SKM-1 (cell line): ENCODE data around the gene PARN.
"Not testable (repeated sequence)": the region's sequence is repeated elsewhere in the genome, so short reads cannot be mapped to it uniquely, and the experiment has no call there.

ENCODE experiments used
- DNase-seq: peaks from one replicate; lab custom pipeline; 2025; ENCODE audit not compliant: unreplicated experiment; lab: John Stamatoyannopoulos, UW

Gene PARN

DNA sequence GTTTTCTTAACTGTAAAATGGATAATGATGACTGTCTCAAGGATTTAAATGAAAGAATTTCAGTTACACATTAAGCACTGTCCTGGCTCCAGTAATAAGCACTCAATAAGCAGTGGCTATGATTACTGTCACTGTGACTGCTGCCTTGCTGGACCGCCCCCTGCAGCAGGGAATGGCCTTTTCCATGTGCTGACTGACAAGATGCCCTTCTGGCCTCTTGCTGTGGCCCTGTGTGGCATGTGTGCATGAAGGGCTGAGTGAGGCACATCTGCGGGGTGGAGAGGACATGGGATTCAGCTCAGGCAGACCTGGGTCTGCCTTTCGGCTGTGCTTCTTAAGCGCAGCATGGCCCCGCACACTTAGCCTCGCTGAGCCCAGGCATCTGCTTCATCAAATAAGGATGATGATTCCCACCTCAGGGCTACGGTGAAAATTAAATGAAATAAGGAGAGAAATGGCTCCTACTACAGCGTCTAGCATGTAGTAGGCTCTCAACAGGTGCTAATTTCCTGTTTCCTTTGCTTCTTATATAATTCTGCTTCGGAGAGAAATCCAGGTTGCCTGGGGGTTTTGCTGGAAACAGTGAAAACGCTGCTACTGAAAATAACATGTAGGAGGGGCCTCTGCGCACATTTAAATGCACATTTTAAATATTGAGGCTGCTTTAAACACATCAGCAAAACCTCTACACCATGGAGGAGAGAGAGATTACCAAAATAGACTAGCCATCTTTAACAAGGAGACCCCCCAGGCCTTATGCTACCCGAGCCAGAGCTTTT is 183.9 kb downstream of the PARN start:
- no peak for DNase-seq

DNA sequence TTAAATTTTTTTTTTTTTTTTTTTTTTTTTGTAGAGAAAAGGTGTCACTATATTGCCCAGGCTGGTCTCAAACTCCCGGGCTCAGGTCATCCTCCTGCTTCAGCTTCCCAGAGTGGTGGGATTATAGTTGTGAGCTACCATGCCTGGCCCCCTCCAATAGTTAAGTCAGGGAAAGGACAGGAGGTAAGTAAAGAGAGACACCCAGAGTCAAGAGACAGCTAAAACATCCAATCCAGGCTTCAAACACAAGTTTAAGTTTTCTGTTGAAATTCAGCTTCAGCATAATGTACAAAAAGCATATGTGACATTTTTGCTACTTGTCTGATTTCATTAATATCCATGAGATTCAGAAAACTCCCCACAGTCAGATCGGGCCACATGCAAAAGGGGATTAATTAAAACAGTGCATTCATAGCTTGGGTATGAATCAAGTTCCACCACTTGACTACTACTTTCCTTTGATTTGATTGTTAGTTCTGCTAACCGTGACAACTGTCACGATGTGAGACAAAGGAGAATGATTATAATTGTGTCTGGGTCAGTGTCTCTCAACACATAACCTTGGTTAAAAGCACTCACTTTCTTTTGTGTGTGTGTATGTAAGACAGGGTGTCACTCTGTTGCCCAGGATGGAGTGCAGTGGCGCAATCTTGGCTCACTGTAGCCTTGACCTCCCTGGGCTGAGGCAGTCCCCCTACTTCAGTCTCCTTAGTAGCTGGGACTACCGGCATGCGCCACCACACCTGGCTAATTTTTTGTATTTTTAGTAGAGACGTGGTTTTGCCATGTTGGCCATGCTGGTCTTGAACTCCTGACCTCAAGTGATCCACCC is 184.9 kb downstream of the PARN start:
- no peak for DNase-seq

DNA sequence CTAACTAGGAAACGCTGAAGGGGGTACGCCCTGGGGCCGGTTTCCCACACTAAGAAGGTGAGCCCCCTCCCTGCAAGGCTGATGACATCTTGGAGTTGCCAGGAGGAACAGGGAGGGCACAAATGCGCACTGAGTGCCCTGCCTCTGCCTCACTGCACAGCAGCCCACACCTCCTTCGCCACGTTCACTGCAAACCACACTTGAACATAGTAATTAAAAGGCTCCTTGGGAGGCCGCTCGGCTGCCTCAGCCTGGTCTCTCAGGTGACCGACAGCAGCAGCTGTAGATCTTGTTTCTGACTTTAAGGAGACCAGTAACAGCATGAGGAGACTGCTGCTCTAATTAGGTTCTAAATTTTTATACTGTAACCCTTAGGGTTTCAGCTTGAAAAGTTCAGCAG is 188.5 kb downstream of the PARN start:
- not testable (repeated sequence) for DNase-seq

DNA sequence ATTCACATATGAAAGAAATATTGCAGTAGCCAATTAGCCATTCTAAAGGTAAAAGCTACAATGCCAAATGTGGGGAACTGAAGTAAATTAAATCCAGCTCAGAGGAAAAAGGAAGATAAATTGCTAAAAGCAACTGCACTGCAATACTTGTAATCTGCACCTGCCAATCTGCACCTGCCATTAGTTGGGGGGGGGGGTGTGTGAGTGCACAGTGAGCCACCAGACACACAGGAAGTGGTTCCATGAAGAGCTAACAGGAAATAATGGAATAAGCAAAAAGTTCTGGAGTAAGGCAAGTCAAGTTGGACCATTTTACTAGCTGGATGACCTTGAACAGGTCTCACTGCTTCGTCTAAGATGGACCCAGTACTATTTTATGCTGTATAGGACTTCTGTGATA is 191.8 kb downstream of the PARN start:
- DNase-seq: no peak

DNA sequence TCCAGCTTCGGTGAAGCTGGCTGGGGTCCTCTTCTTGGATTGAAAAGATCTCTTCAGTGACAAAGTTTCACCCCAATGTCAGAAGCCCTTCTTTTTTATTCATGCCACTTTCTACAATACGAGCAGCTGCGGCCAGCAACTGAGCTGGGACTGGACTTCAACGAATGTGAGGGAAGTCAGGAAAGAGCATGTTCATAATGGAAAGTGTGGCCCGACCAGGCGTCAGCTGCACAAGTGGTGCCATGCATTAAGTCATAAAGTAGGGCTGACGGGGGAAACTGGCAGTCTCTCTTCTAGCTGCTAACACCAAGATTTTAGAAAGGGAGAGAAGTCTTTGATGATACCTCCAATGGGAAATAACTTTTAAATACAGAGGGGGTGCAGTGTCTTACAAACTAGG is 192.6 kb downstream of the PARN start:
- DNase-seq: no peak

DNA sequence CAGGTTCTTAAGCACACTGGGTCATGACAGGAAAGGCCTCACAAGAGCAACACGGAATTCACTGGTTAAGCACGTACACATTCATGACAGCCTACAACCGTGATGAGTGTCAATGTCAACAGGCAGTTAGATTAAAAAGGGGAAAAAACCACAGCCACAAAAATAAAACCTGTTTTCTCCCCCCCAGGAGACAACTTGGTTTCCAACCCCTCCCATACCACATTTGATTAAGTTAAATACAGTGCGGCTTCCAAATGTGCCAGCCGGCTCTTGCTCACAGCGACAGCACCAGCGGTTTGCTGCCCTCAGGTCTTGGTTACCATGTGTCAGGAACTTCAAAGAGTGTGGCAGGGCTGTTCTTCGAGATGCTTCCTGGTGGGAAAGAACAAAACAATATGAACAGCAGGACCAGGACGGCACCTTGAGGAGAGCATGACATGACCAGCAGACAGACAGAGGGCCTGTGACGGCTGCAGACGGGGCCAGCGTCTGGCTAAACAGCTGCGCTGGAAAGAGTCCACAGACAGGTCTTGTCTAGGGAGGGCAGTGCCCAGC is 193.6 kb downstream of the PARN start:
- DNase-seq: no peak

DNA sequence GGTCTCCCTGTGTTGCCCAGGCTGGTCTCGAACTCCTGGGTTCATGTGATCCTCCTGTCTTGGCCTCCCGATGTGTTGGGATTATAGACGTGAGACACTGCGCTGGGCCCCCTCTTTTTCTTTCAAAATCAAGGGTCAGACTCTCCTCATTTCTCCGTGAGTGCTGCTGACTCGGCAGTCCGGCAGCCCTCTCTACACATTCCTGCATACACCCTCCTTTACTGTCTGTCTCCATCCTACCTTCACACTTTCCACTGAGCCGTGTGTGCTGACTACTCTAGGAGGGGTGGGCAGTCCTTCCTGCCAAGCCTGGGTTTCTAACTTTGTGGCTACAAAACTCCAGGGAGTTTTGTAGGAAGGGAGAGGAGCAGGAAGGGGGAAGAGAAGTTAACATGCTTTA is 195.2 kb downstream of the PARN start:
- DNase-seq: no peak

DNA sequence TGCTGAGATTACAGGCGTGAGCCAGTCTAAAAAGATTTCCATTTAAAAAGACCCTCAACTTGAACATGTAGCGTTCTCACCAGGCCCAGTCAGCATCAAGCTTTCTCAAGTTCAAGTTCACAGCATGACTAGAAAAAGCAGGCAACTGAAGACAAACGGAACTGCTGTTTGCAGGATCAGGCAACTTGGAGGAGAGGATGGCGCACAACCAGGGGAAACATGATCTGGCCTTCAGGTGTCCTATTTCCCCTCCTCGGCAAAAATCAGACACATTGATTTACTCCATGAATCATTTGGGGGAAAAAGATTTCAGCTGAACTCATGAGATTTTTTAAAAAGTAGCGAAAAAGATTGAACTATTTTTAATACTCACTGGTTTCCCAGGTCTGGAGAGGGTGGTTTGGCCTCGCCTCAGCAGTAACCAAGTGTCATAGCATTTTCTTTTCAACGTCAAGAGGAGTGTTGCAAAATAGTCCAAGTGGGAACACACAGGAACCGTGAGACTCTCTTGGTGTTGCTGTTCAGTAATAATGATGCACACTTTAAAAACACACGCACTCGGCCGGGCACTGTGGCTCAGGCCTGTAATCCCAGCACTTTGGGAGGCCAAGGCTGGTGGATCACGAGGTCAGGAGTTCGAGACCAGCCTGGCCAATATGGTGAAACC is 201.0 kb downstream of the PARN start:
- not testable (repeated sequence) for DNase-seq

DNA sequence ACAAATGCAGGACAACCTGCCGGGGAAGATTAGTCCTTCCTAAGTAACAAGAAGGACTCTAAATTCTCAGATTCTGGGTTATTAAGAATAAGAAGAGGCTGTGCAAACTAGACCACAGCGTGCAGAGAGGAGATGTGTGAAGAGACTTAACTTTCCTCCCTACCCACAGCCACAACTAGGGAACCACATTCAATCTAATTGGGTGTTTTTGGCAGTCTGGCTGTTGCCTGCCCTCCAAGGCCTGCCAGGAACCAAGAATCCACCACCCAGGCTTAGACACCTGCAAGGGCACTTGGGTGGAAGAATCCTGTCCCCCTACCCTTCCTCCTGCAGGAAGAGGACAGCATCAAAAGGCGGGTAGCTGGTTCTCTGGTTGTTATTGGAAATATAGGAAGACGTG is 202.0 kb downstream of the PARN start:
- DNase-seq: no peak

DNA sequence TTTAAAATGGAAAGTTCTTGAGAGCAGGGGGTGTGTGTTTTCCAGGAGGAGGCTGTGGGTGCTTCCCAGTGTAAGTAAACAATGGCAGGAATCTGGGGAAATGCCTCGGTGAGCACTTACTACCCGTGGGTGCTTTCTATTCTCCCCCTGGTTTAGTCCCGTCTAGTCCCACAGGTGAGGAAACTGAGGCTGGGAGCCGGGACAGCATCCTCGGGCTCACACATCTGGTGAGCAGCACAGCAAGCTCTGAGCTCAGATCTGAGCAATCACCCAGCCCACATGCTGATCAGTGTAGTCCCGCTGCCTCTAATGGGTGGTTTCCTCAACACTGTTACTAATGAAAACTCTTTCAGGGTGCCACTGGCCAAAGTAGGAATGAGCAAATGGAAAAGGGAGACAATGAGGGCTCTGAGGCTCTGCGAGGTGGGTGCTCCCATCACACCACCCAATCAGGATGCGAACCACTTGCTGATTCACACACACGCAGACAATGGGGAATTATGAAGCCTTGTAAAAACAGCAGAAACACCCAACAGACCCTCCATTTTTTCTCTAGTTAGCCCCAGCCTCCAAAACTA is 202.6 kb downstream of the PARN start:
- DNase-seq: no peak

DNA sequence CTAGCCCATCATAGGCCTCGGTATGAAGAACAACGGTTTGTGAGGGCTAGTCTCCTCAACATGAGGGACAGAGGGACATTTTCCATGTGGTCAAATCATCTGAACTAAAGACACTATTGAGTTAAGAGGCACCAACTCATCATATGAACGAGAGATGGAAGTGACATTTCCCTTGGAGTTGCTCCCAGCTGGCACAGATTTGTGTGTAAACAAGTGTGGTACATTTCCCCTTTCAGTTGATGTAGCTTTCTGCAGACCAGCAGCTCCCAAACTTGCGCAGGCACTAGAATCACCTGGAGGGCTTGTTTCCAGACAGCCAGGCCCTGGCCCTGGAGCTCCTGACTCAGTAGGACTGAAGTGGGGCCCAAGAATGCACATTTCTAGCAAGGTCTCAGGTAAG is 205.5 kb downstream of the PARN start:
- no peak for DNase-seq

DNA sequence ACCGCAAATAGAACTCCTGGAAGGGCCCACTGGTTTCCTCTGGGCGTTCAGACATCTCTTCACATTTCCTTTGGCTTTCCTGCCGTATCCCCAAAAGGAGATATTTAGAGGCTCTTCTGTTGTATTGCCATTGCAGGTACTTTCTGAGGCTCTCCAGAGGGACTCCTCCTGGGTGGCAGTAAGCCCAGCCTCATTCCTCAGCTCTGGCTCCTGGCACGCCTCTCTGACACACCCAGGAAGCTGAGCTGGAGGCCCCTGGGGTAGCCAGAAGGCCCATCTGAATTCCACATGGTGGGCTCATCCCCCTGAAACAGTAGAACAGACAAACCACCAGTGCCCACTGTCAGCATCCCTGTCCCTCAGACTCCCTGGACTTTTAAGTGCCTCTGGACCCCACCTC is 206.7 kb downstream of the PARN start:
- no peak for DNase-seq

DNA sequence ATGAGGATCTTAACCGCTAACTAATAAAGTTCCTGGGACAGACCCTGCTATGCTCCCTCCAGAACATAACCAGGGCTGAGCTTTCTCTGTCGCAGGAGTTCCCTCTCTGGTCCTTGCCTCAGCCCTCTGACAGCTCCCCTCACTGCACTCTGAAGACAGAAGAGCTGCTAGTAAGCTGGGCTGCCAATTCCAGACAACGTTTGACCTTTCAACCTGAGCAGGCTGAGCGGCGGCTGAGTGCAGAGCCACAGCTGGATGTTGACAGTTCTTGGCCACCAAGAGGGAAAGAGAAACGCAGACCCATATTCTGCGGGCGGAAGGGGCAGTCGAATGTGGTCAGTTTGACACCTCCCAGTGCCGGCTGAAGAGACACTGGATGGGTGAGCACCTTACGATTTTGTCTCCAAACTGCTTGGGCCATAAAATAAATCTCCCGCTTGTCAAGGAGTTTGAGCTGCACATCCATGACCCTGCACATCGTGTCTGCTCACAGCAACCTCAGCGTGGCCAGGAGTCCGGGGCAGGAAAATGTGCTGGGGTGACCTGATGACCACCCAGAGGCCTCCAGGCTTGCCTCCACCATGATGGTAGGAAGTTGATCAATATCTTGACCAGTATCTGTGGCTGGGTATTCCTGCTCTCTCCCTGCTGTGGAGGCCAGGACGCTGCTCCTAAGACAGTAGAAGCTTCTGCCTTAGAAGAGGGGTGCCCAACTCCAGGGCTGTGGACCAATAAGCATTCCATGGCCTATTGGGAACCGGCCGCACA is 209.2 kb downstream of the PARN start:
- no peak for DNase-seq

DNA sequence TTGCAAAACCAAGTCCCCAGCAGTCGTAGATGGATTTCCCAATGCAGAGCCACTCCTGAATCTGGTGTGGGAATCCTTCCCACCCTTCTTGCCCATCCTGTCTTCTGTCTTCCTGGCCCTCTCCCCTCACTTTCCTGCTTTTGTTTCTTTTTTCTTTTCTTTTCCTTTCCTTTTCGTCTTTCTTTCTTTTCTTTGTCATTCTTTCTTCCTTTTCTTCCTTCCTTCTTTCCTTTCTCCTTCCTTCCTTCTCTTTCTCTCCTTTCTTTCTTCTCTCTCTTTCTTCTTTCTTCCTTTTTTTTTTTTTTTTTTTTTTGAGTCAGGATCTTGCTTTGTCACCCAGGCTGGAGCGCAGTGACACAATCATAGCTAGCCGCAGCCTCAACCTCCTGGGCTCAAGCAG is 209.8 kb downstream of the PARN start:
- not testable (repeated sequence) for DNase-seq

DNA sequence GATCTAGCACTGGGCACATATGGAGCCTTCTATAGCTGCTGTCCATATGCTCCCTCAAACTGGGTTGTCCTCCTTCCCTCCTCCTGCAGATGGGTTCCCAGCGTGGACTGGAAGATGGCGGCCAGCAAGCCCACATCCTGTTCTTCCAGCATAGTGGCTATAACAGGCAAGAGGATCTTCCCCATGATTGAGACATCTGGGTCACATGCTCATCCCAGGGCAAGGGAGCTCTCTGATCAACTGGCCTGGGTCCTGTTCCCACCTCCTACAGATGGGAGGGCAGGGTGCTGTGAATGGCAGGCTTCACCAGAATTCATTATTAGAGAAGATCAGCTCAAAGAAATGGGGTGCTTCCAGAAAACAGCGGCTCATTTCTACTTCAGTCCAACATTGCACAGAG is 210.2 kb downstream of the PARN start:
- no peak for DNase-seq

DNA sequence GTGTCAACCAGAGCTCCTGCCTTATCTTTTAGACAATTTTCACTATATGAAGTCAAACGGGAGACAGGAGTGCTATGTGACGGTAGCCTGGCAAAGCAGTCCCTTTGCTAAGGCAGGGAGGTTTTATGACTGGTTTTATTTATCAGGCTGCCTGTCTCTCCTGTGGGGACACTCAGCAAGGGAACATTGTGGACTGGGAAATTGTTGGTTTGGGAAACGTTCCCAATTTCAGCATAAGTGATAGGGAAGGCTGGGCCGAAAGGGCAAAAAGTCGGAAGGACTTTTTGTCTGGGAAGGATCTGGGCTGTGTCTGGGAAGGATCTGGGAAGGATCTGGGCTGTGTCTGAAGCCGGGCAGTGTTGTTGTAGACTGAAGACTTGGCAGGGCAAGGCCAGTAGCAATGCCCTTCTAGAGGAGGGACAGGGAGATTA is 211.2 kb downstream of the PARN start:
- DNase-seq: no peak

DNA sequence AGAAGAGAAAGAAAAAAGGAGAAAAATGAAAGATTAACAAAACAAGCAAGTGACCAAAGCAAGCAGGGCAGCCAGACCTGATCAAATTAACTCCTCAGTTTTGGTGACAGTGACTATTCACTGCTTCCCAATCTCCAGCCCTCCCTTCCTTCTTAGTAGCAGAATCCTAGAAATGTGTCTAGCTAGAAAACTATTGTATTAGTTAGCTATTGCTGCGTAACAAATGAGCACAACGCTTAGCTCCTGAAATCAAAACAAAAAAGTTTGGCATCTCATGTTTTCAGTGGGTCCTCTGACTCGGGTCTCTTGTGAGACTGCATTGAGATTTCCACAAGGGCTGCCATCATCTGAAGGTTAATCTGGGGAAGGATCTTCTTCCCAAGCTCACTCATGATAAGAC is 213.9 kb downstream of the PARN start:
- no peak for DNase-seq

DNA sequence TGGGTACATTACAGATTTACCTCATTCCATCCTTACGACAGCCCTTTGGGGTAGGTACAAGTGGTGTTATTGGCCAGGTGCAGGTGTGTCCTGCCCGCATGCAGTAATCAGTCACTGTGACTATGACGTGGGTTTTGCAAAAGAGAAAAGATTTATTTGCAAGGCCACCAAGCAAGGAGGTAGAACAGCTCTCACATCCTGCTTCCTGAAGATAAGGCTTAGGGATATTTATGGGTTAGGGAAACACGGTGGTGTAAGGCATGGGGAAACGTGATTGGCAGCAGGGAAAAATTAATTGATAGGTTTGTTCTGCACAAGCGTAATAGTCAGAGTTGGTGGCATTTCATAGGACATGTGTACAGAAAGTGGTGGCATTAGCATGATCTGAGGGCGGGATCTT is 214.8 kb downstream of the PARN start:
- DNase-seq: no peak

DNA sequence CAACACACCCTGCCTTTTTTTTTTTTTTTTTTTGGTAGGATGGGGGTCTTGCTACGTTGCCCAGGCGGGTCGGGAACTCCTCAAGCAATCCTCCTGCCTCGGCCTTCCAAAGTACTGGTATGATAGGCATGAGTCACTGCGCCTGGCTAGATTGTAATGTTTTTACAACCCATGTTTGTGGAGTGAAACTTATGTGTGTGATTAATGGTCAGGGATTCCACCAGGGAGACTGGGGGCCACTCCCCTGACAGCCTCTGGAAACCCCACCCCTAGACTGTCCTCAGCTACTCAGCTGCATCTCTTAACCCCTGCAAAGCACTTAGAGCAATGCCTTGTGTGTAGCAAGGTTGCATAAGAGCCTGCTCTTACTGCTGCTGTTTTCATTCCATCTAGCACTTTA is 220.5 kb downstream of the PARN start:
- DNase-seq: no peak

DNA sequence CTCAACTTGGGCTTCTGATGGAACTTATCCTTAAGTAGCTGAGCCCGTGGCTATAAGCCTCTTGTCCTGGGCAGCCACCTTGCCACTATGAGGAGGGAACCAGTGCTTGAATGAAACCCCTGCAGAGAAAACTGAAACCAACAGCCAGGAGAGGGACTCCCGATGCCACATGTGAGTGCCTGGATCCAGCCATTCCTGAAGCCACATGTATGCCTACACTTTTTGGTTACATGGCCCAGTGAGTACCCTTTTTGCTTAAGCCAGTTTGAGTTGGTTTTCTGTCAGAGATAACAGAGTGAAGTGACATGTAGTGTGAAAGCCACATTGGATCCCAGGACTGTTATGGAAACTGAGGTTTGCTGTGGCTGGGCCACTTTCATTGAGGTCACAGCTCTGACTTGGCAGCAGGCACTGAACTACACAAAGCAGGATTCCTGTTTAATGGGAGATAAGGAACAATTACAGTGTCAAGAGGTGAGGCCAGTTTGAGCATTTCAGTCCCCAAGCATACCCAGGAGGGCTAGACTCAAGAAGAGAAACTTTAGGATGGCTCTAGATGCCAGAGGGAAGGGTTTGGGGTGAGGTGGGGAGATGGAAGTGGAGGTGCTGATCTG is 222.2 kb downstream of the PARN start:
- no peak for DNase-seq
